ENCODE measurements around the gene MUC6.
"Not testable (repeated sequence)": the region's sequence is repeated elsewhere in the genome, so short reads cannot be mapped to it uniquely, and the experiment has no call there.

The MUC6 gene

DNA sequence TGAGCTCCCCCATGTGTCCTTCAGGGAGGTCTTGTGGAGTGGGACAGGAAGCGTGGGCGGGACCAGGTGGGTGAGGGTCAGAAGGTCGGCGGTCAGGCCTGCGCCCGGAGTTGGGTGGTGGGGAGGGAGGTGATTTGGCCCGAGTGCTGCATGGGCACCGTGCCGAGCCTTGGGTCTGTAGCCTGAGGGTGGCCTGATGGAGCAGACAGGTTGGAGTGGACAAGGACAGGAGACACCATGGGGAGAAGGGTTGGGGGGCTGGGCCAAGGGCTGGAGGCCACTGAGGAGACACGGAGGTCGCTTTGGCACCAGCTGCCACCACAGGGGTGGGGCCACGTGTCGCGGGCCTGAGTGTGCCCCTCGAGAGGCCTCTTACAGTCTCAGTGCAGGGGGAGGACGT is 57.7 kb downstream of the MUC6 start:
- TF ChIP-seq, protein P1, sequence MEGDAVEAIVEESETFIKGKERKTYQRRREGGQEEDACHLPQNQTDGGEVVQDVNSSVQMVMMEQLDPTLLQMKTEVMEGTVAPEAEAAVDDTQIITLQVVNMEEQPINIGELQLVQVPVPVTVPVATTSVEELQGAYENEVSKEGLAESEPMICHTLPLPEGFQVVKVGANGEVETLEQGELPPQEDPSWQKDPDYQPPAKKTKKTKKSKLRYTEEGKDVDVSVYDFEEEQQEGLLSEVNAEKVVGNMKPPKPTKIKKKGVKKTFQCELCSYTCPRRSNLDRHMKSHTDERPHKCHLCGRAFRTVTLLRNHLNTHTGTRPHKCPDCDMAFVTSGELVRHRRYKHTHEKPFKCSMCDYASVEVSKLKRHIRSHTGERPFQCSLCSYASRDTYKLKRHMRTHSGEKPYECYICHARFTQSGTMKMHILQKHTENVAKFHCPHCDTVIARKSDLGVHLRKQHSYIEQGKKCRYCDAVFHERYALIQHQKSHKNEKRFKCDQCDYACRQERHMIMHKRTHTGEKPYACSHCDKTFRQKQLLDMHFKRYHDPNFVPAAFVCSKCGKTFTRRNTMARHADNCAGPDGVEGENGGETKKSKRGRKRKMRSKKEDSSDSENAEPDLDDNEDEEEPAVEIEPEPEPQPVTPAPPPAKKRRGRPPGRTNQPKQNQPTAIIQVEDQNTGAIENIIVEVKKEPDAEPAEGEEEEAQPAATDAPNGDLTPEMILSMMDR (IDR thresholded peaks at IDR 0.05; ENCODE audit: low read depth, low read length, missing control alignments), result no peak
- no peak for DNase-seq (ENCODE audit: low read depth)
- H3K4me3 ChIP-seq (ENCODE audit: low read depth, low read length), result no peak overlapping the region

- H3K4me3 ChIP-seq (ENCODE audit: low read depth, low read length), result no peak overlapping the region
- DNase-seq (ENCODE audit: low read depth), result no peak
- TF ChIP-seq, protein P1 (IDR thresholded peaks at IDR 0.05; ENCODE audit: low read depth, low read length, missing control alignments), result no peak
Measured at GRCh38 chr11:977830-978720, 58.4 kb downstream of the MUC6 start.

GRCh38 chr11:976431-977160 is 59.9 kb downstream of the MUC6 start:
- no peak overlapping the region for H3K4me3 ChIP-seq (ENCODE audit: low read depth, low read length)
- TF ChIP-seq, protein P1 (IDR thresholded peaks at IDR 0.05; ENCODE audit: low read depth, low read length, missing control alignments), result no peak
- no peak for DNase-seq (ENCODE audit: low read depth)

- TF ChIP-seq, protein P1 (IDR thresholded peaks at IDR 0.05; ENCODE audit: low read depth, low read length, missing control alignments), result no peak
- no peak overlapping the region for H3K4me3 ChIP-seq (ENCODE audit: low read depth, low read length)
- DNase-seq (ENCODE audit: low read depth), result no peak
Measured at GRCh38 chr11:975827-976226, 60.7 kb downstream of the MUC6 start.

DNA sequence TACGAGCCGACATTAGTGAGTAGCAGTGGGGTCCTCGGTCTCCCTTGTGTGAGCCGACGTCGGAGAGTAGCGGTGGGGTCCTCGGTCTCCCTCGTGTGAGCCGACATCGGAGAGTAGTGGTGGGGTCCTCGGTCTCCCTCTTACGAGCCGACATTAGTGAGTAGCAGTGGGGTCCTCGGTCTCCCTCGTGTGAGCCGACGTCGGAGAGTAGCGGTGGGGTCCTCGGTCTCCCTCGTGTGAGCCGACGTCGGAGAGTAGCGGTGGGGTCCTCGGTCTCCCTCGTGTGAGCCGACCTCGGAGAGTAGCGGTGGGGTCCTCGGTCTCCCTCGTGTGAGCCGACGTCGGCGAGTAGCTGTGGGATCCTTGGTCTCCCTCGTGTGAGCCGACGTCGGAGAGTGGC is 61.1 kb downstream of the MUC6 start:
- H3K4me3 ChIP-seq (ENCODE audit: low read depth, low read length); DNase-seq (ENCODE audit: low read depth): not testable (repeated sequence)

DNA sequence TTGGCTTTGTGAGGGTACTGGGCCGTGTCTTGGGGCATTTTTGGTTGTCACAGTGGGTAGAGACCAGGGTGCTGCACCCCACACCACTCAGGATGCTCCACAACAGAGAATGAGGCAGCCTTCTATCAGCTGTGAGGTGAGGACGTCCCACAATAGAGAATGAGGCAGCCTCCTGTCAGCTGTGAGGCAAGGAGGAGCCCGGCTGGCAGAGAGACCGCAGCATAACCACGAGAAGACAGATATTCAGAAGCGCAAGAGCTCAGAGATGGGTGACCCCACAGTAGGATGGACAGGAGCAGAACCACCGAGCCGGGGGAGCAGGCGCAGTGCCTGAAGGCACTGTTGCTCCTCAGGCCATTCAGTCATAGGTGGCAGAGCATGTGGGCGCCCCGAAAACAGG is 63.3 kb downstream of the MUC6 start:
- DNase-seq (ENCODE audit: low read depth), result no peak
- TF ChIP-seq, protein P1 (IDR thresholded peaks at IDR 0.05; ENCODE audit: low read depth, low read length, missing control alignments), result no peak
- H3K4me3 ChIP-seq (ENCODE audit: low read depth, low read length), result no peak overlapping the region

DNA sequence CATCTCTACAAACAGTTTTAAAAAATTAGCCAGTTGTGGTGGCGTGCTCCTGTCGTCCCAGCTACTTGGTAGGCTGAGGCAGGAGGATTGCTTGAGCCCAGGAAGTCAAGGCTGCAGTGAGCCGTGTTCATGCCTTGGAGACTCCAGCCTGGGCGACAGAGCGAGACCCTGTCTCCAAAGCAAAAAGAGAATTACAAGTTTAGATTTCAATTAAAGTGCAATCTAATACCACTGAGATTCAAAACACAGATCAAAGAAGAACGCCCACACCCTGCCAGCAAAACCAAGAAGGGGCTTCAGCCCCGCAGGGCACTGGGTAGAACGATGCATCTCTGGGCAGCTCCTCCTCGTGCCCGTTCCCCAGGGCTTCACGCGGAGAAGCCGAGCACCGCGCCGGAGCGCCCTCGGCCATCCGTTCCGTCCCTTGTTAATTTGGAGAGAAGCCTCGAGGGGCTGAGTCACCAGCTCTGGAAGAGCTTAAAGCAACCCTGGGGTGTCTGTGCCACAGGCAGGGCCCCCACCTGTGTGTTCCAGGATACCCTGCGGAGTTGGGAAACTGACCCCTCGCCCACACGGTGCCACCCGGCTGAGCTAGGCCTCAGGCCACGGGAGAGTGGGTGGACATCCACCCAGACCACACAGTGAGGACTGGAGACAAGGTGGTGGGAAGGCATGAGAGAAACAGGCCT is 63.9 kb downstream of the MUC6 start:
- TF ChIP-seq, protein P1 (IDR thresholded peaks at IDR 0.05; ENCODE audit: low read depth, low read length, missing control alignments), result no peak
- H3K4me3 ChIP-seq (ENCODE audit: low read depth, low read length), result no peak overlapping the region
- DNase-seq (ENCODE audit: low read depth), result no peak

Measured in GM12864 (cell line).